GM04503 (cell line): ENCODE results near the gene MELTF.

ENCODE experiments used
- DNase-seq: peaks from one replicate; pipeline ENCODE4 v3.0.0-alpha.2; 2012; ENCODE audit warnings: low read depth

Gene MELTF

DNA sequence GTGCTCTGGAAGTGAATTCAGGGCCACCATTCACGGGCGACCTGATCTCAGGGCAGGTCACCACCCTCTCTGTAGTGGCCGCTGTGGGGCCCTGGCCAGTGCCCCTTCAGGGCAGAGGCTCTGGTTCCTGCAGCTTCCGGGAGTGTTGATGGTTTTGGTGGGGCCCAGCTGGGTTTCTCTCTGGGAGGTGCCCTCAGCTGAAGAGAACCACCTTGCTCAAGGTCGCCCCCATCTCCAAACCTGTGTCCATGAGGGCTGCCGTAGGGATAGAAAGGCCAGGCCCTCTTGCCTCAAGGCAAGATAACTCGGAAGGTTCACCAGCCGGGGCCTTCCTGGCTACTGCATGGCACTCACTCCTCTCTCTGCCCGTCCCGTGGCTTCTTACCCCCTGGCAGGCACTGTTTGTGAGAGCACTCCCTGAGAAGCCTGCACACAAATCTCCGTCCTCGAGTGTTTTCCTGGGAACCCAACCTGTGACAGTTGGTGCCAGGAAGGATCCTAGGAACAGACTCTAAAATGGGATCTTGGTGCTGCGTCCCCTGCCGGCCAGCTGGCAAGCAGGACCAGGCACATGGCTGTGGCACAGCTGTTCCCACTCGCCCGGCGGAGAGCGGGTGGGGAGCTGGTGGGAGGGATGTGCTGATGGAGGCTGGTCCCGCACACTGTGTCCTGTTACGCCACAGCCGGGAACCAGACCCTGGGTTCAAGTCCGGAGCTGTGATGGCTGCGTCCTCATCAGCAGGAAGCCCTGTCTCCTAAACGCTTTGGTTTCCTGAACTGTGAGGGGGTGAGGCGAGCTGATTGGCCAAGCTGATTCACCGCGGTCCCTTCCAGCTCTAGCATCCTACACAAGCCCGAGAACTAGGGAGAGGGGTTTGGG is 37.8 kb downstream of the MELTF start:
- no peak for DNase-seq

GRCh38 chr3:196990601-196991007 is 39.0 kb downstream of the MELTF start:
- DNase-seq: no peak

- no peak for DNase-seq
These were observed 39.8 kb downstream of the MELTF start for GRCh38 chr3:196989721-196990262.

DNA sequence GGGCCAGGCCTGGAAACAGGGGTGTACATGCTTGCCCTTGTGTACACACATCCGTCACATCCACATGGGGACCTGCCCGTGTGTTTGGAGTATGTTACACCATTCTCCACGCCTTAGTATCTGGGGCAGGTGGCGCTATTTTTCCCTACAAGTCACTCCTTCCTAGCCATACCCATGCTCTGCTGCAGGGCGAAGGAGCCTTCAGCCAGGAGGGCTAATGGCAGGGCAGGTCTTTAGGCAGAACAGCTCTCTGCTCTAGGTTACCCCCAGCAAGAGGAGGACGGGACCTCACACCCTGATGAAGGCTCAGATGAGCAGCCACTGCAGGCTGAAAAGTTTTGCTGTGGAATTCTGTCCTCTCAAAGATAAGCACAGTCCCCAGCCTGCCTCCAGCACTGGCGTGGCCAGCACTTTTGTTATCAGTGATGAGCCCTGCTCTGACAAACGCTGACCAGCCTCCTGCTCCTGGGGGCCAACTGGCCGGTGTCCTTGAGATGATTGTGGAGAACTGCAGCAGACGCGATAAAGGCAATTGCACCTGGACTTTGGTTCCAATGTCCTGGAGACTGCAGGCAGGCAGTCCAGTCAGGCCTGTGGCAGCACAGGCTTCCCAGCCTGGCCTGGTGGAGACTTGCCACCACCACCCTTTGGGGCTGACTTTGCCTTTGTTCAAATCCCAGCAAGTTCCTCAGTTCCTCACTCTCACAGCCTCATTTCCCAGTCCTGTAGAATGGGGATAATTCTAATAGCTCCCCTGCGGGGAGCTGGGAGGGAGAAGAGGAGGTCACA is 41.2 kb downstream of the MELTF start:
- no peak for DNase-seq

DNA sequence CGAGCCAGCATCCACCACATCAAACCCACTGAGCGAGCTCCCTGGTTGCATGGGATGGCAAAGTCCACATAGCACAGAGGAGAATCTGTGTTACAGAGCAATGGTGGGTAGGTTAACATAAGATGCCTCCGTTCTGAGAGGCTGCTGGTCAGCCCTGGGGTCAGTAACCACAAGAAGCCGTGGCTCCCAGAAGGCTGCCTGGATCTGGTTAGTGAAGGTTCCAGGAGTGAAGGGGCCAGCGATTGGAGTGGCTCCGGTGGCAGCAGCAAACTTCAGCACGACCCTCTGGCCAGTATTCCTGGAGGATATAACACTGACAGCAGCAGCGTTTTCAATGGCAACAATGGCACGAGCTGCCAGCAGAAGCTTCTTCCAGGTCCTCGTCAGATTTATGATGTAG is 42.6 kb downstream of the MELTF start:
- DNase-seq: no peak

GRCh38 chr3:196985954-196986885 is 43.4 kb downstream of the MELTF start:
- no peak for DNase-seq

- no peak for DNase-seq
These were observed 44.3 kb downstream of the MELTF start for GRCh38 chr3:196985298-196985697.

DNA sequence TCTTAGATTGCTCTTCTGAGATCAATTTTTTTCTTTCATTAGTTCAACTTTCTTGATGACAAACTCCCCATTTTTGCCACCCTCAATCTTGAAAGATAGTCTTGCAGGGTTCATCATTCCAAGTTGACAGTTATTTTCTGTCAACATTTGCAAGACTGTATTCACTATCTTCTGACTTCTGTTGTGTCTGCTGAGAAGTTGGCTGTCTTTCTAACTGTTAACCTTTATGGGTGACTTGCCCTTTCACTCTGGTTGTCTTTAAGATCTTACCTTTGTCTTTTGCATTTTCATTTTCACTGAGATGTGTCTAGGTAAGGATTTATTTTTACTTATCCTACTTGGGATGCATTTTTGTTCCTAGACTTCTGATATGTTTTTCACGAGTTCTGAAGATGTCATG is 46.4 kb downstream of the MELTF start:
- DNase-seq: no peak

DNA sequence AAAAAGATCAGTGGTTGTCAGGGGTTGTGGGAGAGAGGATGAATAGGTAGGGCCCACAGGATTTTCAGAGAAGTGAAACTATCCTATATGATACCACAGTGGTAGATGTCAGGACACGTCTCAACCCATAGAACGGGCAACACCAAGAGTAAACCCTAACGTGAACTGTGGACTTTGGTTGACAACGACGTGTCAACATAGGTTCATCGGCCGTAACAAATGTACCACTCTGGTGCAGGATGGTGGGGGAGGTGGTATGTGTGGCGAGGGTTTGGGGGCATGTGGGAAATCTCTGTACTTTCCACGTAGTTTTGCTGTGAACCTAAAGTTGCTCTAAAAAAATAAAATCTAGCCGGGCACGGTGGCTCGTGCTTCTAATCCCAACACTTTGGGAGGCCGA is 48.0 kb downstream of the MELTF start:
- no peak for DNase-seq

GRCh38 chr3:196979545-196979944 is 50.1 kb downstream of the MELTF start:
- DNase-seq: no peak

DNA sequence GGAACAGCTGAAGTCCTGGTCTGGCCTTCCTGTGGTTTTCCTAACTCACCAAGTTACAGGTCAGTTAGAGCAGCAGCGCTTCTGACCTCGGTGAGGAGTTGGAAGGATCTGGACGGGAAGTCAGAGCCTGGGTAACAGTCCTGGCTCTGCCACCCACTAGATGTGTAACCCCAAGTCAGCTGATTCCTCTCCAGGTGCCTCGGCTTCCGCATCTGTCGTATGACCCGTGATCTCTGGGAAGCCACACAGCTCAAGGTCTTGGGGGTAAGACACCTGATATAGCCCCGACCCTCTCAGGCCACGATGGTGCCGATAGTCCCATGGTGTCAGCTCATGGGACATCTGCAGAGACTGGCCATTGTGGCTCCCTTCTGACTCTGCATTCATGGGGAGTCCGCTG is 52.7 kb downstream of the MELTF start:
- no peak for DNase-seq

- no peak for DNase-seq
These were observed 54.3 kb downstream of the MELTF start for GRCh38 chr3:196975349-196975748.

DNA sequence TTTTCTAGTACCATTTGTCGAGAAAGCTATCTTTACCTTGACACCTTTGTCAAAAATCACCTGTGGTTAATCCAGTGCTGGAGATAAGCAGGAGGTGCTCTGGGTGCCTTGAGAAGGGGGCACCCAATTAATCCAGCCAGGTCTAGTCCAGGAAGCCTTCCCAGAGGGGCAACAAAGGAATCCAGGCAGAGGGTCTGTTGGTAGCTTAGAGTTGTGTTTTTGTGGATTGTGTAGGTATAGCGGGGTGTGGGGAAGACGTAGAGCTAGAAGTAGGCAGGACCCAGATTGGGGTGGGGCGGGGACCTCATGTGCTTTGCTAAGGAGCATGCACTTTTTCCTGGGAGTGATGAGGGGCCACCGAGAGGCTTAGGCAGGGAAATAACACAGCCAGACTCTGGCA is 55.0 kb downstream of the MELTF start:
- no peak for DNase-seq

DNA sequence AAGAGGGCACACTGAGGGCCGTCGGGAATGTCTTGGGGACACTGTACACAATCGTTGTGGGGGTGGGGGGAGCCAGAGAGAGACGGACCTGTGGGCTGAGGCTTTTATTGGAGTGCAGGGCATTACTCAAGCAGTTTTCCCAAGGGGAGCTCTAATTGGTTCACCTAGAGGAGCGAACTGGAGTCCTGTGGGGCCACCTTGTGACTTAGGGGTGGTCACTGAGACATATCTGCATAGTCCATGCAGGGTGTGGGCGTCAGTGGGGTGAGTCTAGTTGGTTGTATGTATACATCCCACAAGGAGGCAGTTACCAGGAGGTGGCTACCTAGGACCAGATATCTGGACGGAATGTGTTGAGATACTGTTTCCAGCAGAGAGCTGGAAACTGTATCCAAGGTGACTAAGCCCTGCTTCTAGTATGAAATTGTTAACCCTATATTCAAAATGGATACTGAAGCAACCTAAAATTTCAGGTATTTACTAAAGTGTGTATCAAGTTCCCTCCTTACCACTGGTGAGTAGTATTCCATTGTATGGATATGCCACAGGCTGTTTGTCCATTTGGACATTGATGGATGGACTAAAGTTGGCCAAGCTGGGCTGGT is 58.4 kb downstream of the MELTF start:
- DNase-seq: no peak

DNA sequence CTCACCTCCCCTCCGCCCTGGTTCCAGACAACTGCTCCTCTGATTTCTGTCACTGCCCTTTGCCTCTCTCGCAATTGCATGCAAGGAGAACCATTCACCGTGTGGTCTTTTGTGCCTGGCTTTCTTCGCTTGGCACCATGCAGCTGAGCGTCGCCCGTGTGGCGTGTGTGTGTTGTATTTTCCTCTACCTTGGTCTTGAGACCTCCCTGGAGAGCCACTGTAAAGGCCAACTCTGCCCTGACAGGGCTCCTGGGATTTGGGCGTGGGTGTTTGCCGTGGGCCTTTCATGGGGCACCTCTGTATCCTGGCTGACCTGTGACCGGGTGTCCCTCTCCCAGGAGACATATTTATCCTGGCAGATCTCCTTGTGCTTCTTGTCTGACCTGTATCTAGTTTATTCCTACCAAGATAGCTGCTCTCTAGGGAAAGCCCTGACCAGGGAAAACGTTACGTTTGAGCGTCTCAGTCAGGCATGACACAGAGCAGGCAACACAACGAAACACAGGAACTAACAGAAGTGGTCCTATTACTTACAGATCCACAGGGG is 59.0 kb downstream of the MELTF start:
- DNase-seq: no peak

DNA sequence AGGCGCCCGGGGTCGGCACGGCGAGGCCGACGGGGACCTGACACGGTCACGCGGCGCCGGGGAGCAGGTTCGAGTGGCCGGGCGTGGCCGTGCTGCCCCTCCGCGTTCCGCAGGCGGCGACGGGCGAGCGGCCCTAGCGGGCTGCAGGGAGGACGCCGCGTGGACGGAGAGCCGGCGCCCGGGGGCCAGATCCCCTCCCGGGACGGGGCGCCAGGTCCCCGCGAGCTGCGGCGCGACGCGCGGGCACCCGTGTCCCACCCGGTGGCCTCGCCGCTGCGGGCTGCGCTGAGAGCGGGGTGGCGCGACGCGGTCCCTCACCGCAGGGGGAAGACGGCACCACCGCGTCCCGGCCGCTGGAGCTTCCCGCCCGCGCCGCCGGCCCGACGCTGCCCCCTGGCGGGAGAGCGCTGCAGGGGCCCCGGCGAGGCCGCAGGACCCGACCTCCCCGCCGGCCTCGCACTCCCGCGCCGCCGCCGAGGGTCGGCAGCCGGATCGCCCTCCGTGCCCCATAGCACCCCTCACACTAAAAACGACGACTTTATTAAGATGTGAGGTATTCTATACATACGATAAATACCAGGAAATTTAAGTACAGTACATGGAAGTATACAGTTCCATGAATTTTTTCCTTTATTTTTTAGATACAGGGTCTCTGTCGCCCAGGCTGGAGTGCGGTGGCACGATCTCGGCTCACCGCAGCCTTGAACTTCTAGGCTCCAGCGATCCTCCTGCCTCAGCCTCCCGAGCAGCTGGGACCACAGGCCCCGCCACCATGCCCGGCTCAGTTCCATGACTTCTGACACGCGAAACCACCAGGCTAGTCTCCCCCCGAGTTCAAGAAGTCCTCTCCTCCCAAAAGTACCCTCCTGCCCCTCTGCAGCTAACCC is 59.7 kb downstream of the MELTF start:
- DNase-seq: no peak

- DNase-seq: no peak
These were observed 60.4 kb downstream of the MELTF start for GRCh38 chr3:196969134-196969659.

GRCh38 chr3:196968233-196969133 is 61.1 kb downstream of the MELTF start, which contains the start of gene PIGZ:
Gene PIGZ (minus strand): TSS chr3:196968833. CDS start chr3:196952031, 16,802 bp downstream.
- no peak for DNase-seq
